HT1080 (cell line): ENCODE data around the gene SDR9C7. TPM values are rescaled to one million over a fixed set of nuclear protein-coding genes. Genes with fewer than 3 reads are reported as not detected.
A peak's percentile ranks its signal among the peaks of the same experiment; 100 is the strongest.
"Not testable (repeated sequence)": the region's sequence is repeated elsewhere in the genome, so short reads cannot be mapped to it uniquely, and the experiment has no call there.

Experiments
- DNase-seq: peaks from one replicate; pipeline ENCODE4 v3.0.0-alpha.2; 2015; ENCODE audit warnings: low read depth
- total RNA-seq: library from RNA; depleted of rRNA; stranded (reverse); fragments of >200 nt; shearing (Covaris generic); gene quantifications from 2 replicates; pipeline ENCODE4 v1.2.3, GENCODE V29; 2014

The SDR9C7 gene
- total RNA-seq, 1 experiment from 2014 or later, result not detected

GRCh38 chr12:56918139-56918538 lies 16.1 kb downstream of the SDR9C7 start:
- not testable (repeated sequence) for DNase-seq

DNA sequence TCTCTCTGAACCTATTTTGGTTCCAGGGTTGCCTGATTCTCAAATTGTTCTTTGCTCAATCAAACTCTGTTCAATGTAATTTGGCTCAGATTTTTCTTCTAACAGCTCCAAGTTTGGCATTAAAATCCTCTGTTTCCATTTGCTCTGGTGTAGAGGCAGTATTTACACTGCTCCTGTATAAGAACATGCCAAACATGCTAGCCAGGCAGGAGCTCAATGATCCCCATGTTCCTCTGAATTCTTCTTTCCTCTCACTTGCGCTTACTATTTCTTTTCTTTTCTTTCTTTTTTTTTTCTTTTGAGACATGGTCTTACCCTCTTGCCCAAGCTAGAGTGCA lies 17.2 kb downstream of the SDR9C7 start:
- no peak for DNase-seq

- DNase-seq, result no peak
These were observed 17.8 kb downstream of the SDR9C7 start for GRCh38 chr12:56916296-56916995.

GRCh38 chr12:56914724-56915123 lies 19.5 kb downstream of the SDR9C7 start:
- no peak for DNase-seq

GRCh38 chr12:56914256-56914655 lies 20.0 kb downstream of the SDR9C7 start:
- no peak for DNase-seq

DNA sequence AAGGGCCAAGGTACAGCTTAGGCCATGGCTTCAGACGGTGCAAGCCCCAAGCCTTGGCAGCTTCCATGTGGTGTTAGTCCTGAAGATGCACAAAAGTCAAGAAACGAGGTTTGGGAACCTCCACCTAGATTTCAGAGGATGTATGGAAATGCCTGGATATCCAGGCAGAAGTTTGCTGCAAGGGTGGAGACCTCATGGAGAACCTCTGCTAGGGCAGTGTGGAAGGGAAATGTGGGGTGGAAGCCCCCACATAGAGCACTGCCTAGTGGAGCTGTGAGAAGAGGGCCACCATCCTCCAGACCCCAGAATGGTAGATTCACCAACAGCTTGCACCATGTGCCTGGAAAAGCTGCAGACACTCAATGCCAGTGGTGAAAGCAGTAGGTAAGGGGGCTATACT lies 24.8 kb downstream of the SDR9C7 start:
- DNase-seq, result not testable (repeated sequence)

GRCh38 chr12:56908136-56908535 lies 26.1 kb downstream of the SDR9C7 start:
- no peak for DNase-seq

- no peak for DNase-seq
These were observed 28.4 kb downstream of the SDR9C7 start for GRCh38 chr12:56905852-56906251.

DNA sequence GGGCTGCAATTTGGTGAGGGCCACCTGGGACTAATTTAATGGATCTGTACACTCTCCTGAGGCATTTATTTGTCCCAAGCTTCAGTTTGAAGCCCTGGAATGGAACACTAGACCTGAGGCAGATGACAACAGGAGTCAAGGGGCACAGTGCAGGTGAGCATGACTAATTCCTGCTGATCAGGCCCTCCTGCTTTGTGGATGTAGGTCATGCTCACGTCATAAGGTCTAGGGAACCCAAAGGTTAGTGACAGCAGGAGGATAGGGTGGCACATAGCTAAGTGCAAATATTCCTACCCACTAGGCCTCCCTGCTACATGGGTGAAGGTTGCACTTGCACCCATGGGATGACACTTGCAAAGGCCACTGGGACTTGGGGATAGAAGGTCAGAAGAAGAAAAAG lies 30.8 kb downstream of the SDR9C7 start:
- DNase-seq, result no peak

DNA sequence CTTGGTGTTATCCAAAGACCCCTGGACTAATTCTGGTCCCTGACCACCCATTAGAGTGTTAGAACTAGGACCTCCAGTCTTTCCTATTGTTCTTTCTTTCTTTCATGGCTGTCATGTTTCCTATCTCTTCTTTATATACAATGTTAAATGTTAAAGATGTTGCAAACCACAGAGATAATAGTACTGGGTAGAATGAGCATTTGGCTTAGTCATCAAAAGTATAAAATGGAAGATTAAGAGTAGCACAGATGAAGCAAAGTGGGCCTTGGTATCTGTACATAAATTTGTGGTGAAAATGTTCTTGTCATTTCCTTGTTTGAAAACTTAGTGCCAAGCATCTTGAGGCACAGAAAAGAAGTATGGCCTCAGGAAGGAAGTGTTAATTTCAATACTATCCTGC lies 32.9 kb downstream of the SDR9C7 start:
- DNase-seq, result peak; percentile 24

- peak; percentile 96 for DNase-seq
These were observed 33.6 kb downstream of the SDR9C7 start for GRCh38 chr12:56900583-56900982.

DNA sequence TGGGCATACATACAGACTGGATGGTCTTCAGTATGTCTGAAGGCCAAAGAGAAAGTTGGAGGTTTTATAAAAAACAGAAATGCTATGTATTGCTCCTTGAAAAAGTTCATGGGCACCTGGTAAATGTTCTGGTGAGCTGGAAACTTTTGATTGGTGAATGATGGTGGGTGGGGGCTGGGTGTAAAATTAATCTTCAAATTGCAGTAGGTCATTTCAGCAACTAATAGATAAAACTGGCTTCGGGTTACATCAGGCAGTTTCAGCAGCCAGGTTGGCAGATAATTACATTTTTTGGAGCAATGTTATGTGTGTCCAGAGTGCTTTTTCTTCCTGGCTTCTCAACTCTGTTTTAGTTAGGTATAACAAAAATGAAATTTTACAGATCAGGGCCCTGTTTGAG lies 35.3 kb downstream of the SDR9C7 start:
- DNase-seq, result no peak

DNA sequence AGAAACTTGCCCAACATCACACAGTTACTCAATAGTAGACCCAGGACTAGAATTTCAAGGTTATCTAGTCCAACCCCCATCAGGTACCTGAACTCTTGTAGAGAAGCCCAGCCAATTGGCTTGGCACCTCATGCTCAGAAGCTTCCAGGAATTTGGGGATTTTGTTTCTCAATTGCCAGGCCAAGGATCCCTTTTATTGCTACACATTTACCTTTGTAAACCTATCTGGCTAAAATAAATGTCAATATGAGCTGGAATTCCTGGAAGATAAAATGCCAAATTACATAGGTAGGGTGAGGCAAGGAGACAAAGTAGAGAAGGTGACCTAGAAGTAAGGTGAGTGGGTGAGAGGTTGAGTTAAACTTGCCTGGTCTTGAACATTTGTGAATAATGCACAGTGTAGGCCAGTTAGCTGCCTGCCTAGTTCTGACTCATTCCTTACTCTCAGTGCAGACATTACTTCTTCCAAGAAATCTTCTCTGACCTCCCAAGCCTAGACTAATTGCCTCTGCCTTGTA lies 36.3 kb downstream of the SDR9C7 start:
- peak; percentile 49 for DNase-seq

DNA sequence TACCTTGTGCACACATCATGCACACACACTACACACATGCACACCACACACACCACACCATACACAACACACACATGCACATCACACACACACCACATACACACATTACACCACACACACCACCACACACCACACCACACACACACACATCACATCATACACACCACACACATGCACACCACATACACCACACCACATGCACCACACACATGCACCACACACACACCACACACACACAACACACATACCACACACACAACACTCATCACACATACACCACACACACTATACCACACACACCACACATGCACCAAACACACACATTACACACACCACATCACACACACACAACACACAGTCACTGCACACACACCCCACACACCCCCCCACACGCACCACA lies 38.1 kb downstream of the SDR9C7 start:
- no peak for DNase-seq

DNA sequence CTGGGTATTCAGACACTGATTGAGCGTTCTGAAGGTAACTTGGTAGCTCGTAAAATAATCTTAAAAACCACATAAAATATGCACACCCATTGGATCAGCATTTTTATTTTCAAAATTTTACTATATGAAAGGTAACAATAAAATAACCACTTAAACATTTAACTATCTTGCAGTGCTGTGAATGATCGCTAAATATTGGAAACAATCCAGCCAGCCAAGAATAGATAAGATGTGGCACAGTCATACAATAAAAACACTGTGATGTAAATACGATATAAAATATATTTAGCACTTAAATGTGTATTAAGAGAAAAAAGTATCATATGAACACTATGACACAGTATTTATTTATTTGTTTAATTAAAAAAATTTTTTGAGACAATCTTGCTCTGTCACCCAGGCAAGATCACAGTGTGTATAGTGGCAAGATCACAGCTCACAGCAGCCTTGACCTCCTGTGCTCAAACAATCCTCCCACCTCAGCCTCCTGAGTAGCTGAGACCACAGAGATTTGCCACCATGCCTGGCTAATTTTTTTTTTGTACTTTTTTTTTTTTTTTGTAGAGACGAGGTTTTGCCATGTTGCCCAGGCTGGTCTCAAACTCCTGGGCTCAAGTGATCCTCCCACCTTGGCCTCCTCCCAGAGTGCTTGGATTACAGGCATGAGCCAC lies 39.4 kb downstream of the SDR9C7 start:
- DNase-seq, result no peak

DNA sequence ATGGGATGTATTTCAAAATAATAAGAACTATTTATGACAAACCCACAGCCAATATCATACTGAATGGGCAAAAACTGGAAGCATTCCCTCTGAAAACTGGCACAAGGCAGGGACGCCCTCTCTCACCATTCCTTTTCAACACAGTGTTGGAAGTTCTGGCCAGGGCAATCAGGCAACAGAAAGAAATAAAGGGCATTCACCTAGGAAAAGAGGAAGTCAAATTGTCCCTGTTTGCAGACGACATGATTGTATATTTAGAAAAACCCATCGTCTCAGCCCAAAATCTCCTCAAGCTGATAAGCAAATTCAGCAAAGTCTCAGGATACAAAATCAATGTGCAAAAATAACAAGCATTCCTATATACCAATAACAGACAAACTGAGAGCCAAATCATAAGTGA lies 42.3 kb downstream of the SDR9C7 start:
- not testable (repeated sequence) for DNase-seq

DNA sequence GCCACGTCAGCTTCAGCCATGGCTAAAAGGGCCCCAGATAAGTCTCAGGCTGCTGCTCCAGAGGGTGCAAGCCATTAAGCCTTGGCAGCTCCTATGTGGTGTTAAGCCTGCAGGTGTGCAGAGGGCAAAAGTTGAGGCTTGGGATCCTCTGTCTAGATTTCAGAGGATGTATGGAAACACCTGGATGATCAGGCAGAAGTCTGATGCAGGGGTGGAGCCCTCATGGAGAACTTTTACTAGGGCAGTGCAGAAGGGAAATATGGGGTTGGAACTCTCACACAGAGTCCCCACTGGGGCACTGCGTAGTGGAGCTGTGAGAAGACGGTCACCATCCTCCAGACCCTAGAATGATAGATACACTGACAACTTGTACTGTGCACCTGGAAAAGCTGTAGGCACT lies 47.9 kb downstream of the SDR9C7 start:
- DNase-seq, result no peak

GRCh38 chr12:56885316-56885715 lies 48.9 kb downstream of the SDR9C7 start:
- no peak for DNase-seq

DNA sequence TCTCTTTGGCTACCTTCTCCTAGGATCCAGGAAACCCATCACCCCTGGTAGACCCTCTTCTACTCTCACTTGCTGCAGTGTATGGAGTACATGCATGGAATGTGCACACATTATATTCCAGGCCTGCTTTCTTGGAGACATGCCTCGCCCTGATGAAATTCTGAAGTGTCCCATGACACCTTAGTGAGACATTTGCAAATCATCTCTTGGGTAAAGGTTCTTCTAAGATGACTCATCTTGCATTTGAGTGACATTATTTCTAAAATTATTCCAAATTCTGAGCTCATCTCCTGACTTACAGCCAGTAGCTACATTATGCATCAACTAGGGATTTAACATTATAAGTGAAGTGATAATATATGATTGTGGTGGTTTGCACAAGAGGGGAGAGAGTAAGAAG lies 49.8 kb downstream of the SDR9C7 start:
- DNase-seq, result peak; percentile 51

GRCh38 chr12:56882407-56882806 lies 51.8 kb downstream of the SDR9C7 start:
- DNase-seq, result not testable (repeated sequence)

GRCh38 chr12:56880125-56880992 lies 53.8 kb downstream of the SDR9C7 start:
- DNase-seq, result peak; percentile 57
